ENCODE results near the gene KRT20. TPM values are rescaled to one million over a fixed set of nuclear protein-coding genes. Genes with fewer than 3 reads are reported as not detected.
"Not testable (repeated sequence)": the region's sequence is repeated elsewhere in the genome, so short reads cannot be mapped to it uniquely, and the experiment has no call there.

The KRT20 gene, protein sequence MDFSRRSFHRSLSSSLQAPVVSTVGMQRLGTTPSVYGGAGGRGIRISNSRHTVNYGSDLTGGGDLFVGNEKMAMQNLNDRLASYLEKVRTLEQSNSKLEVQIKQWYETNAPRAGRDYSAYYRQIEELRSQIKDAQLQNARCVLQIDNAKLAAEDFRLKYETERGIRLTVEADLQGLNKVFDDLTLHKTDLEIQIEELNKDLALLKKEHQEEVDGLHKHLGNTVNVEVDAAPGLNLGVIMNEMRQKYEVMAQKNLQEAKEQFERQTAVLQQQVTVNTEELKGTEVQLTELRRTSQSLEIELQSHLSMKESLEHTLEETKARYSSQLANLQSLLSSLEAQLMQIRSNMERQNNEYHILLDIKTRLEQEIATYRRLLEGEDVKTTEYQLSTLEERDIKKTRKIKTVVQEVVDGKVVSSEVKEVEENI
- not detected for polyA plus RNA-seq

DNA sequence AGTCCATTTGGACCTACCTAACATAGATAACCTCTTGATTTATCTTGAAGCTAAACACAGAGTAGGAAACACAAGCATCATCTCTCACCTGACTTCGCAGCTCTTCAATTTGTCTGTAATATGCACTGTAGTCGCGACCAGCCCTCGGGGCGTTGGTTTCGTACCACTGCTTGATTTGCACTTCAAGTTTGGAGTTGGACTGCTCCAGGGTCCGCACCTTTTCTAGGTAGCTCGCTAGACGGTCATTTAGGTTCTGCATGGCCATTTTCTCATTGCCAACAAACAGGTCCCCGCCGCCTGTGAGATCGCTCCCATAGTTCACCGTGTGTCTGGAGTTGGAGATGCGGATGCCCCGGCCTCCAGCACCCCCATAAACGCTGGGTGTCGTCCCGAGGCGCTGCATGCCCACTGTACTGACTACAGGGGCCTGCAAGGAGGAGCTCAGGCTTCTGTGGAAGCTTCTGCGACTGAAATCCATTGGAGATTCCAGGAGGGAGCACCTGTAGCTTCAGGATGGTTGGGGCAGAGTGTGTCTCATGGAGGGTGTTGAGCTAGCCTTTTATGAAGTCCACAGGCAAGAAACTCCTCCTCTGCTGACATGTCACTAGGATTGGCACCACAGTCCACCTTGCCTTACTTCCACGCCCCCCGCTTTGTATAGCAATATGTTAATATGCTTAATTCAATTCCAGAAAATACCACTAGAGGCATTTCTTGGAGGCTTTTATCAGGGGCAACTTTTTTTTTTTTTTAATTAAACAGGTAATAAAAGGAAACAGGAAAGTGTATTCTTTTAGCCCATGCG is at the start of gene KRT20:
Gene KRT20 (minus strand): TSS at position 535 of the 805 bp plus-strand sequence. CDS start 57 bp downstream, at position 478.
- Mint-ChIP-seq H3K9me3 (peaks cover 0 to 2% (median 0%) of the 10 kb centered on the region in 3 donors), H3K4me3 (no peak within 1 kb of the TSS), H3K27me3 (peaks cover 11% of the 10 kb centered on the region), H3K27ac (no peak within 1 kb of the TSS), H3K4me1 (no peaks in the 10 kb centered on the region), H3K36me3 (no peaks in the 10 kb centered on the region)

DNA sequence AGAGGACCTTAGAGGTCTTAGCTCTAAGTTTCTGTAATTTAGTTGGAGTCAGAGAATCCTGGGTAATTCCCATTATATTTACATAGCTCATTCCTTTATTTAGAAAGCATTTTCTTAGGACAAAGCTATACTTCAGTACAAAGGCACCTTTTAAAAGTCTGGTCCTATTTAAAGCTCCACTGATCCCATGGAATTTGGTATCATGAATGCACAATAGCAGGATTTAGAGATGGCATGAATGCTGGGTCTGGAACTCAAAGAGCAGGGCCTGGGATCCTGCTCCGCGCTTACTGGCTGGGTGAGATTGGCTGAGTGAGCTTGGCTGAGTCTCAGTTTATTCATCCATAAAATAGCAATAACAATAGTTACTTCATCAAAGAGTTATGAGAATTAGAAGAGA is 47.6 kb upstream of the KRT20 start:
- Mint-ChIP-seq H3K4me3 (no peak overlapping the region), H3K9me3 (peaks cover 0 to 3% (median 0%) of the 10 kb centered on the region in 3 donors), H3K36me3 (no peaks in the 10 kb centered on the region), H3K27ac (no peak overlapping the region), H3K4me1 (peaks cover 0 to 1% (median 0%) of the 10 kb centered on the region in 3 donors), H3K27me3 (peaks cover 12% of the 10 kb centered on the region)

DNA sequence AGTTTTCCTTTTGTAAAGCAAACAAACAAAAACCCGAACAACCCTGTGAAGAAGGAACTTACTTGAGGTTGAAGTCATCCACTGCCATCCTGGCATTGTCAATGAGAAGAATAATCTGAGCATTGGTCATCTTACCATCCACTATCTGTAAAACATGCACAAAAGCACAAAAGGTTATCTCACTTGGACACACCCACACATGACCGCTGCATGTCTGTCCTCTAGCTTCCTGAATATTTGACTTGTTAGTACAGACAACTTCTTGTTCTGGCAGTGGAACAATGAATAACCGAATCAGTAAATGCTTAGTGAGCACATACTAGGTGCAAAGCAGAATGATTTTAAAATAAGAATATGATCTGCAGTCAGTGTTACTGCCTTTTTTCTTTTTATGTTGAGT is 46.3 kb upstream of the KRT20 start:
- H3K27ac Mint-ChIP-seq = no peak overlapping the region
- H3K9me3 Mint-ChIP-seq = peaks cover 0 to 3% (median 0%) of the 10 kb centered on the region in 3 donors
- H3K4me3 Mint-ChIP-seq = no peak overlapping the region
- no peaks in the 10 kb centered on the region for H3K36me3 Mint-ChIP-seq
- no peaks in the 10 kb centered on the region for H3K4me1 Mint-ChIP-seq
- peaks cover 11% of the 10 kb centered on the region for H3K27me3 Mint-ChIP-seq

DNA sequence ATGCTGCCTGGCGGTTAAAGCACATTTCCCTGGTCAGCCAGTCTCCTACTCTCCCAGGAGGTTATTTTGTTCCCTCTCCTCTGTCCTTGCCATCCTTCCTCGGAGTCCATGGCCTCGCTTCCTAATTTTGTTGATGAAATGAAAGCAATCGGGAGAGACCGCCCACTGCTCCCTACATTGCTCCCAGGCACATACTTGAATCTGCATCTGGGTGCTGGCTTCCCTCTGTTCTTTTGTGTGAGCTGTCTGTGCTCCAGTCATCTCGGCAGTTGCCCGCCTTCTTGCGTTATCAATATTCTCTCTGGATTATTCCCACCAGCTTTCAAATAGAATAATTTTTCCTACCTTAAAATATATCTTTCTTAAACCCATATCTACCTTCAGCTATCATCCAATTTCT is 41.3 kb upstream of the KRT20 start:
- peaks cover 9% of the 10 kb centered on the region for H3K27me3 Mint-ChIP-seq
- peaks cover 0 to 2% (median 0%) of the 10 kb centered on the region in 3 donors for H3K9me3 Mint-ChIP-seq
- no peaks in the 10 kb centered on the region for H3K36me3 Mint-ChIP-seq
- no peak overlapping the region for H3K4me3 Mint-ChIP-seq
- H3K4me1 Mint-ChIP-seq = no peaks in the 10 kb centered on the region
- no peak overlapping the region for H3K27ac Mint-ChIP-seq

DNA sequence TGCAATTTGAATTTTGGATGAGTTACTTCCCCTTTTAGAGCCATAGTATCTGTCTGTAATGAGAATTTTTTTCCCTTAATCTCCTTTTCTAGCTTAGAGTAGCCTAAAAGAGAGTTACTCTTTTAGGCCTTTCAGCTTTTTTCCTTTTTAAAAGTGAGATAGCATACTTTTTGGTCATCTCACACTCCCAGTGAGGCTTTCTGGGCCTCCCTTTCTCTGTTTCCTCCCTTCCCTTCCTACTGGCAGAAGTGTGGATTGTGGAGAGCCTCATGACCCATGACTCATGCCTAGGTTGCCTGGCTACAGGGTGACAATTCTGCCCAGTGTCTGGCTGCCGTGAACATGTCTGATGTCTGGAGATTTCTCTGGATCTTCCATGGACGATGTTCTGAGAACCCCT is 37.2 kb upstream of the KRT20 start:
- H3K4me3 Mint-ChIP-seq = no peak overlapping the region
- H3K27me3 Mint-ChIP-seq = peaks cover 9% of the 10 kb centered on the region
- H3K36me3 Mint-ChIP-seq = no peaks in the 10 kb centered on the region
- no peak overlapping the region for H3K27ac Mint-ChIP-seq
- no peaks in the 10 kb centered on the region for H3K4me1 Mint-ChIP-seq
- H3K9me3 Mint-ChIP-seq = no peaks in the 10 kb centered on the region

DNA sequence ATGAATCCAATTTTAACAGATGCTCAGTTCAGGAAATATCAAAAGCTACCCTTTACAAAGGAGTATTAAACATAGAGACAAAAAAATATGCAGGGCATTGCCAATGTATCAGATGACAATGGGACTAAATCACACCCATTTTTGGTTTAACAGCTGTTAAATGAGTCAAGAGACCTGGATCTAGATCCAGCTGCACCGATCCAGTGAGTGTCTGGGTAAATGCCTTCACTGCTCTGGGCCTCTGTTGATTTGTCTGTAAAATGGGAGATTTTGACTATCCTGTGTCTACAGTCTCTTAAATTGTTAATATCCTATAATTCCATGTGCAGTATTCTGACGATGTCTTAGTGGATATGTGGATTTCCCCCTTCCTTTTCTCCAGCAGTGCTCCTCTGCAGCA is 36.0 kb upstream of the KRT20 start:
- Mint-ChIP-seq H3K27ac (peak overlapping the region in 1 of 3 donors; percentile 24), H3K4me3 (no peak overlapping the region), H3K27me3 (peaks cover 6% of the 10 kb centered on the region), H3K4me1 (peaks cover 0 to under 1% (median 0%) of the 10 kb centered on the region in 3 donors), H3K9me3 (no peaks in the 10 kb centered on the region), H3K36me3 (no peaks in the 10 kb centered on the region)

DNA sequence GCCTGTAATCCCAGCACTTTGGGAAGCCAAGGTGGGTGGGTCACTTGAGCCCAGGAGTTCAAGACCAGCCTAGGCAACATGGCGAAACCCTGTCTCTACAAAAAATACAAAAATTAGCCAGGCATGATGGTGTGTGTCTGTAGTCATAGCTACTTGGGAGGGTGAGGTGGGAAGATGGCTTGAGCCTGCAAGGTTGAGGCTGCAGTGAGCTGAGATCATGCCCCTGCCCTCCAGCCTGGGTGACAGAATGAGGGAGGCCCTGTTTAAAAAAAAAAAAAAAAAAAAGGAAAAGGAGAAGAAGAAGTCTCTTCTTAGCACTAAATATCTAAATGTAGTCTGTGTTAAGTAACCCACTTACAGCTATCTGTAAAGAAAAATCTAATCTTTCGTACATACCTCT is 32.1 kb upstream of the KRT20 start:
- H3K27ac Mint-ChIP-seq, H3K4me1 Mint-ChIP-seq, H3K27me3 Mint-ChIP-seq, H3K4me3 Mint-ChIP-seq, H3K9me3 Mint-ChIP-seq, H3K36me3 Mint-ChIP-seq: not testable (repeated sequence)

DNA sequence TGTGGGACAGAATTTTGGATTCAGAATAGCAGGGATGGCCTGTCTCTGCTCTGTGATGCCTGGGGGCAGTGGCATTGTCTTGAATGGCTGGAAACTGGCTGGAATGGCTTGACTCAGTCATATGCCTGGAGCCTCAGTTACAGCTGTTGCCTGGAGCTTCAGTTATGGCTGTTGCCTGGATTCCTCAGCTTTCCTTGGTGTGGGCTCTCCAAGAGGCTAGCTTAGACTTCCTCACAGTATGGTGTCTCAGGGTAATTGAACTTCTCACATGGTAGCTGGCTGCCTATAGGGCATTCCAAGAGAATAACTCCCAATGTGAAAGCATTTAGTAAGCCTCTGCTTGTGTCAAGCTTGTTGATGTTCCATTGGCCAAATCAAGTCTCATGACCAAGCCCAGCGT is 31.3 kb upstream of the KRT20 start:
- Mint-ChIP-seq H3K4me1 (peaks cover 3 to 10% (median 4%) of the 10 kb centered on the region in 3 donors), H3K9me3 (no peaks in the 10 kb centered on the region), H3K36me3 (peaks cover 2% of the 10 kb centered on the region), H3K27me3 (peaks cover 5% of the 10 kb centered on the region), H3K4me3 (no peak overlapping the region), H3K27ac (no peak overlapping the region)

DNA sequence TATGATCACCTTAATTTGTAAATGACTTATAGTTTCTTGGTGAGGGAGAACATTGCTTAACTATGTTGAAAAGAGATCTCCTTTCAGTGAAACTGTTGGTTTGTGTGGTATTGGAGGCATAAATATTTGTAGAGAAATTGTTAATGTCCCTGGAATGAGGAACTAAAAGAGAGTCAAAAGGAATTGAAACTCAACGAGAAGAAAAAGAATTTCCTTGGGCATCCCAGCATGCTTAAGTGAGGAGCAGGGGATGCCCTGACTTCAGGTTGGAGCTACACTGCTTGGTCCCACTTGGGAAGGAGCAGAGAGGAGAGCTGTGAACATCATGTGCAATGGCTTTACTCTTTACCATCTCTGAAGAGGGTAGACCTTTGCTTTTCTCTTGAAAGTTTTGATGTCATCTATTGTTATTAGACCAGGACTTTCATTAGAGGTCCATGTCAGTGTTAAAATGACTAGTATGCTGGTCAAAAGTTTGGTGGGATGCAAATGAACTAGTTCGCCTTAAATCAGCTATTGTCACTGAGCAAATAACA is 30.7 kb upstream of the KRT20 start:
- Mint-ChIP-seq H3K9me3 (no peaks in the 10 kb centered on the region), H3K4me3 (peak overlapping the region in 1 of 4 donors; percentile 7), H3K27me3 (peaks cover 5% of the 10 kb centered on the region), H3K36me3 (peaks cover 2% of the 10 kb centered on the region), H3K27ac (no peak overlapping the region), H3K4me1 (peaks cover 3 to 10% (median 4%) of the 10 kb centered on the region in 3 donors)

DNA sequence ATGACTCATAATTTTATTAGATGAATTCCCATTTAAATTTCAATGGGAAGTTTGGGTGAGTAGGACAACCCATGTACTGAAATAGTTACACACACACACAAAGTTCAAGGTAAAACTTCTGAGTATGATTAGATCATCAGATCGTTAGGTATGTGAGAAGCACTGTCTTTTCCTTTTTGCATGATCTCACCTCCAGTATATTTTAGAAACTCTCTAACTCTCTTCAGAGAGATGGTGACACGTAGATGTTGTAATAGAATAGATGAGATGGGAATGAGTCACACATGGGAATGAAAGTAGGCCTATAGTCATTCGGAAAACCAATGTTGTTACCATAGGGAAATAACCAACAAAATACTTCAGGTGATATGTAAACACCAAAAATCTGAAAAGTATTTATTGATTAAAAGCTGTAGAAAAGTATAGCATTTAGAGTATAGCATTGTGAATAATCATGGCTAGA is 30.2 kb upstream of the KRT20 start:
- no peaks in the 10 kb centered on the region for H3K9me3 Mint-ChIP-seq
- H3K4me1 Mint-ChIP-seq = peaks cover 3 to 10% (median 4%) of the 10 kb centered on the region in 3 donors
- no peak overlapping the region for H3K27ac Mint-ChIP-seq
- peaks cover 2% of the 10 kb centered on the region for H3K36me3 Mint-ChIP-seq
- no peak overlapping the region for H3K4me3 Mint-ChIP-seq
- peaks cover 5% of the 10 kb centered on the region for H3K27me3 Mint-ChIP-seq

DNA sequence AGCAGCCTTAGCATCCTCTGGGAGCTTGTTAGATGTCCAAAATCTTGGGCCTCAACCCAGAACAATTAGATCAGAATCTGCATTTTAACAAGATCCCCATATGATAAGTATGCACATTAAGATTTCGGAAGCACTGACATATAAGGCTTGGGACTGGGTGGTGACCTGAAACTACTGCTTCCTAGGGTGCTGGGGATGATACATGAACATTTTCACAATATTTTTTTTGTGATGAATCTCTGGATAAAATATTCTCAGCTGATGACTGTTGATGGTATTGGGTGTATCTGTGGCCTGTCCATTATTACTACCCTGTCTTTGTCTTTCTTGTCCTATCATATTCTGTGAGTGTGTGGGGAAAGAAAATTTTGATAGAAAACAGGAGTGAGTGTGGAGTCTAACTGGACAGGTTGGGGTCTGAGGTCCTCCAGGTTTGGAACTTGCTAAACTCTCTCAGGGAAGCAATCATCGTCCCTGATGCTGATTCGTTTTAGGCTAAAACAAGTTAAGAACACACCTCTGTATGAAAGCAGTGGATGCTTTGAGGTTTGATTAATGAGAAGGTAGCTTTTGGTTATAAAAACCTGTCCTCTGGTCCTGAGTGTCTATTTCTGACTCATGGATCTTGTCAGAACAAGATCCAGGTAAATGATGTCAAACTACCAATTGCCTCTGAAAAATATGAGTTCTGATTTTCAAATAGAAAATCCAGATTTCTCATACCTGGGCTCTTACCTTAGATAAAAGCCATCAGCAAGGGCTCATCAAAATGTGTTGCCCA is 29.2 kb upstream of the KRT20 start:
- H3K36me3 Mint-ChIP-seq = peaks cover 2% of the 10 kb centered on the region
- no peaks in the 10 kb centered on the region for H3K9me3 Mint-ChIP-seq
- peaks cover 5% of the 10 kb centered on the region for H3K27me3 Mint-ChIP-seq
- H3K27ac Mint-ChIP-seq = no peak overlapping the region
- H3K4me3 Mint-ChIP-seq = no peak overlapping the region
- peaks cover 3 to 10% (median 4%) of the 10 kb centered on the region in 3 donors for H3K4me1 Mint-ChIP-seq

DNA sequence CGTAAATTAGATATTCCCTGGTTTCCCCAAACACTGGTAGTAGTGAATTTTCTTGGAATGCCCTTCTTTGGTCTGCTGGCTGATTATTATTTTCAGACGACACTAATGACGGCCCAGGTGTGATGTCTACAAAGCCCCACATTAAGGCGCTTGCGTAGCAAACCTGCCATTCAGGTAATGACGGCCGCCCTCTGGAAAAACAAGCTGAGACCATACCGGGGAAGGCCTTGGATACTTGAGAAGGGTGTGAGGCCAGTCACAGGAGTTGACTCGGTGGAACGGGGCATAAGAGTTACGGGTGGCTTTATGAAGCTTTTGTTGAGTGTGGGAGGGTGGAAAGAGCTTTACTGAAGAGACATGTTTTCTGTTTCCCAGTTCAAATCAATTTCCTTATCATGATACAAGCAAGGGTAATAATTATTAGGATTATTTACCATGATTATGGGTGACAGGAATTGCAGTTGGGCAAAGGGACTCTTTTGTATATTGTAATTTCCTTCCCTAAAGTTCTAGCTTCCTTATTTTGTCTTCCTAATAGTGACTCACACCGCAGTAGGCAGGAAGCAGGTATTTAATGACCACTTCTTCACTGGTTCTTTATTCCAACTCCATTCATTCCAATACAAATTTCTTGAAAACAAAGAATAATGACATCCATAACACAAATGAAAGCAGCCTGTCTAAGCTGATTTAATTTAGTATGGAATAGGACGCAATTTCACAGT is 27.6 kb upstream of the KRT20 start:
- H3K4me1 Mint-ChIP-seq = peaks cover 3 to 10% (median 4%) of the 10 kb centered on the region in 3 donors
- no peaks in the 10 kb centered on the region for H3K9me3 Mint-ChIP-seq
- H3K4me3 Mint-ChIP-seq = no peak overlapping the region
- H3K27me3 Mint-ChIP-seq = peaks cover 12% of the 10 kb centered on the region
- H3K36me3 Mint-ChIP-seq = peaks cover 2% of the 10 kb centered on the region
- no peak overlapping the region for H3K27ac Mint-ChIP-seq

DNA sequence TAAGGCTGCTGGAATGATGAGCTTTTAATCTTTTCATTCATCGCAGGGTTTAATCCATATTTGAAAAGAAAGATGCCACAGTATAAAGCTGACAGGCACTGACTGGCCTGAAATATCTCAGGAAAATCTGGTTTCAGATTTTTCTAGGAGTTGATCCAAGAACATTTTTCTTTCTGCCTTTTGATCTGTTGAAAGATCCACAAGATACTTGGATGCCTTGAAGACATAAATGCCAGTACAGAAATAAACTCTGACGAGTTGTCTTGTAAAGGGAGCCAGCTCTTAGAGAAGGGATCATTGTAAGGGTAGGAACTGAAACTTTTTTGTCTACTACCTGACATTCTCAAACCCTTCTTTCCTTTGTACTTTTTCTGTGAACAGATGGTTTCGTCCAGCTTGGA is 25.4 kb upstream of the KRT20 start:
- H3K36me3 Mint-ChIP-seq = no peaks in the 10 kb centered on the region
- H3K4me3 Mint-ChIP-seq = no peak overlapping the region
- H3K27ac Mint-ChIP-seq = no peak overlapping the region
- H3K4me1 Mint-ChIP-seq = peaks cover 0 to 4% (median 0%) of the 10 kb centered on the region in 3 donors
- peaks cover 19% of the 10 kb centered on the region for H3K27me3 Mint-ChIP-seq
- no peaks in the 10 kb centered on the region for H3K9me3 Mint-ChIP-seq

DNA sequence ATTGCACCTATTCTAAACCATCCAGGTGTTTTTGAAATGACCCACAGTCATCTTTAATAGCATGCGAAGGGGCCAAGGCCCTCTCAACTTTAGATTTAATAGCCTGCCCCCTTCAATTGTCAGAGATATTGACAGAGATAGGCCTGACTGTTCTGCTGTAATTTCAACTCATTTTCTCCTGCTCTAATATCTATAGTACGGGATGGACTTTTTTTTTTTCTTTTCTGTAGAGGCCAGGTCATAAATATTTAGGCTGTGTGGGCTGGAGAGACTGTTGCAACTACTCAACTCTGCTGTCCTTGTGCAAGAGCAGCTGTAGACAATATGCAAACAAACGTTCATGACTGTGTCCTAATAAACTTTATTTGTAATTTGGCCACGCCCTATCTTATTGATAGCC is 24.7 kb upstream of the KRT20 start:
- Mint-ChIP-seq H3K36me3 (no peaks in the 10 kb centered on the region), H3K9me3 (no peaks in the 10 kb centered on the region), H3K4me3 (no peak overlapping the region), H3K27ac (no peak overlapping the region), H3K4me1 (peaks cover 0 to 1% (median 0%) of the 10 kb centered on the region in 3 donors), H3K27me3 (peaks cover 20% of the 10 kb centered on the region)
